Activated naive CD8-positive, alpha-beta T cell treated with anti-CD3 and anti-CD28 coated beads for 36 hours (primary cell): ENCODE measurements around the gene CRYBG1. TPM values are rescaled to one million over a fixed set of nuclear protein-coding genes. Genes with fewer than 3 reads are reported as not detected.

ENCODE experiments used
- DNase-seq: peaks from one replicate; pipeline ENCODE4 v3.0.0; 2021
- H3K27ac Mint-ChIP-seq: one replicate; pipeline ENCODE4 v1.8.0; 2022; ENCODE audit warnings: mild to moderate bottlenecking, moderate library complexity, mixed read lengths
- H3K27me3 Mint-ChIP-seq: one replicate; pipeline ENCODE4 v1.8.0; 2022; ENCODE audit warnings: mild to moderate bottlenecking, mixed read lengths
- H3K36me3 Mint-ChIP-seq: one replicate; pipeline ENCODE4 v1.8.0; 2021; ENCODE audit warnings: mild to moderate bottlenecking, mixed read lengths
- H3K4me1 Mint-ChIP-seq: one replicate; pipeline ENCODE4 v1.8.0; 2021; ENCODE audit warnings: mixed read lengths
- H3K4me3 Mint-ChIP-seq: one replicate; pipeline ENCODE4 v1.8.0; 2022; ENCODE audit warnings: mild to moderate bottlenecking, moderate library complexity, mixed read lengths
- H3K9me3 Mint-ChIP-seq: one replicate; pipeline ENCODE4 v1.8.0; 2022; ENCODE audit warnings: mixed read lengths
- total RNA-seq, 2 experiments: library from RNA; stranded (reverse); gene quantifications; one replicate each; pipeline ENCODE4 v1.2.3, GENCODE V29; 2021

CRYBG1 gene
- total RNA-seq, 2 experiments from 2014 or later = 20.3 to 20.4 TPM

GRCh38 chr6:106426250-106426970 lies 65.9 kb downstream of the CRYBG1 start:
- Mint-ChIP-seq H3K27me3 (no peaks in the 10 kb centered on the region), H3K9me3 (no peaks in the 10 kb centered on the region), H3K4me1 (no peaks in the 10 kb centered on the region), H3K4me3 (no peak overlapping the region), H3K27ac (no peak overlapping the region), H3K36me3 (no peaks in the 10 kb centered on the region)
- no peak for DNase-seq

GRCh38 chr6:106430466-106430865 lies 69.9 kb downstream of the CRYBG1 start:
- no peaks in the 10 kb centered on the region for H3K4me1 Mint-ChIP-seq
- H3K36me3 Mint-ChIP-seq = no peaks in the 10 kb centered on the region
- H3K27ac Mint-ChIP-seq = no peak overlapping the region
- DNase-seq = no peak
- H3K4me3 Mint-ChIP-seq = no peak overlapping the region
- H3K27me3 Mint-ChIP-seq = no peaks in the 10 kb centered on the region
- no peaks in the 10 kb centered on the region for H3K9me3 Mint-ChIP-seq

GRCh38 chr6:106431405-106431804 lies 70.9 kb downstream of the CRYBG1 start:
- Mint-ChIP-seq H3K9me3 (no peaks in the 10 kb centered on the region), H3K4me3 (no peak overlapping the region), H3K4me1 (no peaks in the 10 kb centered on the region), H3K36me3 (no peaks in the 10 kb centered on the region), H3K27ac (no peak overlapping the region), H3K27me3 (no peaks in the 10 kb centered on the region)
- no peak for DNase-seq

- H3K36me3 Mint-ChIP-seq = no peaks in the 10 kb centered on the region
- no peaks in the 10 kb centered on the region for H3K4me1 Mint-ChIP-seq
- DNase-seq = no peak
- H3K9me3 Mint-ChIP-seq = no peaks in the 10 kb centered on the region
- no peak overlapping the region for H3K27ac Mint-ChIP-seq
- H3K4me3 Mint-ChIP-seq = no peak overlapping the region
- H3K27me3 Mint-ChIP-seq = no peaks in the 10 kb centered on the region
These were observed 71.5 kb downstream of the CRYBG1 start for GRCh38 chr6:106431972-106432371.

- H3K4me3 Mint-ChIP-seq = no peak overlapping the region
- no peaks in the 10 kb centered on the region for H3K4me1 Mint-ChIP-seq
- no peaks in the 10 kb centered on the region for H3K27me3 Mint-ChIP-seq
- no peak overlapping the region for H3K27ac Mint-ChIP-seq
- H3K9me3 Mint-ChIP-seq = no peaks in the 10 kb centered on the region
- no peak for DNase-seq
- H3K36me3 Mint-ChIP-seq = no peaks in the 10 kb centered on the region
These were observed 74.0 kb downstream of the CRYBG1 start for GRCh38 chr6:106434530-106434929.

GRCh38 chr6:106439459-106439858 lies 78.9 kb downstream of the CRYBG1 start:
- Mint-ChIP-seq H3K27me3 (peaks cover 24% of the 10 kb centered on the region), H3K27ac (no peak overlapping the region), H3K36me3 (no peaks in the 10 kb centered on the region), H3K4me3 (no peak overlapping the region), H3K4me1 (no peaks in the 10 kb centered on the region), H3K9me3 (no peaks in the 10 kb centered on the region)
- DNase-seq = no peak

GRCh38 chr6:106440546-106440945 lies 80.0 kb downstream of the CRYBG1 start:
- H3K4me3 Mint-ChIP-seq = no peak overlapping the region
- no peaks in the 10 kb centered on the region for H3K9me3 Mint-ChIP-seq
- no peaks in the 10 kb centered on the region for H3K36me3 Mint-ChIP-seq
- DNase-seq = no peak
- H3K27me3 Mint-ChIP-seq = peaks cover 24% of the 10 kb centered on the region
- no peak overlapping the region for H3K27ac Mint-ChIP-seq
- no peaks in the 10 kb centered on the region for H3K4me1 Mint-ChIP-seq

GRCh38 chr6:106442395-106442794 lies 81.9 kb downstream of the CRYBG1 start:
- peaks cover 6% of the 10 kb centered on the region for H3K4me1 Mint-ChIP-seq
- H3K27ac Mint-ChIP-seq = no peak overlapping the region
- peaks cover 24% of the 10 kb centered on the region for H3K27me3 Mint-ChIP-seq
- no peaks in the 10 kb centered on the region for H3K36me3 Mint-ChIP-seq
- no peak for DNase-seq
- no peaks in the 10 kb centered on the region for H3K9me3 Mint-ChIP-seq
- H3K4me3 Mint-ChIP-seq = no peak overlapping the region

- peaks cover 18% of the 10 kb centered on the region for H3K4me1 Mint-ChIP-seq
- H3K27ac Mint-ChIP-seq = no peak overlapping the region
- no peak overlapping the region for H3K4me3 Mint-ChIP-seq
- H3K27me3 Mint-ChIP-seq = peaks cover 23% of the 10 kb centered on the region
- no peaks in the 10 kb centered on the region for H3K36me3 Mint-ChIP-seq
- no peaks in the 10 kb centered on the region for H3K9me3 Mint-ChIP-seq
- no peak for DNase-seq
These were observed 84.4 kb downstream of the CRYBG1 start for GRCh38 chr6:106444777-106445507.

GRCh38 chr6:106445508-106445878 lies 85.0 kb downstream of the CRYBG1 start:
- Mint-ChIP-seq H3K27ac (no peak overlapping the region), H3K4me3 (no peak overlapping the region), H3K4me1 (peaks cover 18% of the 10 kb centered on the region), H3K9me3 (no peaks in the 10 kb centered on the region), H3K36me3 (no peaks in the 10 kb centered on the region), H3K27me3 (peaks cover 17% of the 10 kb centered on the region)
- DNase-seq = no peak

- H3K4me3 Mint-ChIP-seq = no peak overlapping the region
- no peaks in the 10 kb centered on the region for H3K9me3 Mint-ChIP-seq
- DNase-seq = no peak
- no peaks in the 10 kb centered on the region for H3K36me3 Mint-ChIP-seq
- H3K27me3 Mint-ChIP-seq = peaks cover 10% of the 10 kb centered on the region
- peaks cover 18% of the 10 kb centered on the region for H3K4me1 Mint-ChIP-seq
- H3K27ac Mint-ChIP-seq = no peak overlapping the region
These were observed 85.9 kb downstream of the CRYBG1 start for GRCh38 chr6:106446287-106446885.

- Mint-ChIP-seq H3K36me3 (no peaks in the 10 kb centered on the region), H3K4me3 (no peak overlapping the region), H3K4me1 (peaks cover 18% of the 10 kb centered on the region), H3K27me3 (peaks cover 10% of the 10 kb centered on the region), H3K27ac (no peak overlapping the region), H3K9me3 (no peaks in the 10 kb centered on the region)
- DNase-seq = no peak
These were observed 86.5 kb downstream of the CRYBG1 start for GRCh38 chr6:106446983-106447382.

GRCh38 chr6:106448000-106448426 lies 87.5 kb downstream of the CRYBG1 start:
- H3K27ac Mint-ChIP-seq = peak overlapping the region; percentile 59

GRCh38 chr6:106450653-106451052 lies 90.1 kb downstream of the CRYBG1 start:
- H3K4me3 Mint-ChIP-seq = no peak overlapping the region
- DNase-seq = no peak
- peaks cover 18% of the 10 kb centered on the region for H3K4me1 Mint-ChIP-seq
- no peaks in the 10 kb centered on the region for H3K27me3 Mint-ChIP-seq
- H3K9me3 Mint-ChIP-seq = no peaks in the 10 kb centered on the region
- H3K27ac Mint-ChIP-seq = no peak overlapping the region
- H3K36me3 Mint-ChIP-seq = no peaks in the 10 kb centered on the region

More at GRCh38 chr6:106448000-106448426, 87.5 kb downstream of the CRYBG1 start:
- Mint-ChIP-seq H3K9me3 (no peaks in the 10 kb centered on the region), H3K4me3 (no peak overlapping the region), H3K4me1 (peaks cover 18% of the 10 kb centered on the region), H3K36me3 (no peaks in the 10 kb centered on the region), H3K27me3 (peaks cover 3% of the 10 kb centered on the region)
- peak; percentile 21 for DNase-seq

GRCh38 chr6:106451439-106451838 lies 90.9 kb downstream of the CRYBG1 start:
- Mint-ChIP-seq H3K4me1 (peaks cover 18% of the 10 kb centered on the region), H3K4me3 (no peak overlapping the region), H3K9me3 (no peaks in the 10 kb centered on the region), H3K27ac (no peak overlapping the region), H3K36me3 (no peaks in the 10 kb centered on the region), H3K27me3 (no peaks in the 10 kb centered on the region)
- DNase-seq = no peak
